GM21381 (cell line): ENCODE data around the gene MYO1E.
"Not testable (repeated sequence)": the region's sequence is repeated elsewhere in the genome, so short reads cannot be mapped to it uniquely, and the experiment has no call there.

Experiments used
- ATAC-seq: cut with Tn5 transposase; IDR thresholded peaks from one replicate; pipeline ENCODE4 v1.9.1; 2021; ENCODE audit warnings: mild to moderate bottlenecking, moderate library complexity; ENCODE audit not compliant: unreplicated experiment

MYO1E gene

DNA sequence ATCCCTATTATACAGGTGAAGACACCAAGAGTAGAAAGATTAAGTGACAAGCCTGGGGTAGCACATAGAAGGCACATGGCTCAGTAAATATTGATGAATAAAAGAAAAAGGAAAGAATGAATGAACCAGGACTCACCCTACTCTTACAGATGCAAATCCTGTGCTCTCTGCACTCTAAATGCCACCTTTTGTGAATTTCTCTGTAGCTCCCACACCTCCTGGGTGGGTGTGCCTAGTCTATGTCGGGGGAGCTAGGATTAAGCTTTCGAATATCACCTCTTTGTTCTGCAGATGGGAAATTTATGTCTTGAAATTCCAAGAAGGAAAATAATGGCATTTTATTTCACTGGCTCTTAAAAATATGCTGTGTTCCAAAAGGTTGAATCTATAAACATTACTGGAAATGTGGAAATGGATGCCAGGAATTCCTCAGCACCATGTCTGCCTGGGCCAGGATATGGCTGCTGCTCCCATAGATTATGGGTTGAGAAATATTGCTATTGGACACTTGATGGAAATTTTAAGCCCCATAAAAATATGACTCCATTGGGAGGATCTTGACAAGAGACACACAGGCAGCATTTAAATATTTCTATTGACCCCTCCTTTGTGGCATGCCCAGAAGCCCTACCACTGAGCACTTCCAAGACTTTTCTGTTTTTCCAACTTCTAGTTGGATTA lies 224.4 kb downstream of the MYO1E start:
- no peak for ATAC-seq

DNA sequence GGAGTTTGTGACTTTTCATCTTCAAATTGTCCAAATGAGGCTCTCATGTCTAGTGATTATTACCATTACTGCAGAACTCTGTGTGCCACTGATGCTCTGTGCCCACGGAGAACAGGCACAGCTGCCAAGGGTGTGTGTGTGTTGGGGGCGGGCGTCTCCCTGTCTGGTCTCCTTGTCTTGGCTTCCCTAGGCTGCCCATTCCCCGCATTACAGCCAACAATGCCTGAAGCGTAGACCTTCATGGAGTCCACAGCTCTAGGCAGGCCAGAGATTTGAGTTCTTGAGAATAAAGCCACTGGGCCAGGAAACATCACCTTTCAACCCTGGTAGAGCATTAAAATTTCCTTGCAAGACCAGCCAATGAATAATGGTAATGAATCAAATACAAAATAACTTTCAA lies 225.0 kb downstream of the MYO1E start:
- ATAC-seq = no peak

DNA sequence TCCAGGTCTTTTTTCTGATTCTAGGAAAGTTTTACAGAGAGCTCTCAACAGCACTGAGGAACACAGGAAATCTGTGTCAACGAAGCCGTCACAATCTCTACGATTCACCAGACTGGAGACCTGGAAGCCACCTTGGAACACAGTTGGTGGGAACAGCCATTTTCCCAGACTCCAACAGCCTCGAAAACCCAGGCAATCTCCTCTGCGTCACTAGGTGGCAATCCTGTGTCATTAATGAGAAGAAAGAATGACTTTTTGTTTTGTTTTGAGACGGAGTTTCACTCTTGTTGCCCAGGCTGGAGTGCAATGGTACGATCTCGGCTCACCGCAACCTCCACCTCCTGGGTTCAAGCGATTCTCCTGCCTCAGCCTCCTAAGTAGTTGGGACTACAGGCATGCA lies 228.1 kb downstream of the MYO1E start:
- ATAC-seq = not testable (repeated sequence)

DNA sequence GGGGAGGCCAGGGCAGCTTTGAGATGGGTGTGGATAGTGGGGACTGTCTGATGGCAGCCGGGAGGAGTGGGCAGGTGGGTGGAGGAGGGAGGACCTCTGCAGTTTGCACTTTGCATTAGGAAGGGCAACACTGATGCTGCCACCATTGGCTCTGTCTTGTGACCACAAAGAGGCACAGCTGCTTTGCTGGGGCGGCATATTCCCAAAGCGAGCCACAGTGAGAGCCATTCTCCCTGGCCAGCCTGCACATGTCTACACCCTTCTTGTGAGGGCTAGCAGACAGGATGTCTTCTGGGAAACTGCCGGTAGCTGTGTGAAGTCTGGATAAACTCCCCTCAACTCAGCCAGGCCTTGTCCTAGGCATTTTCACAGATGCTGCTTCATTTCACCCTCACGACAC lies 229.4 kb downstream of the MYO1E start:
- no peak for ATAC-seq

DNA sequence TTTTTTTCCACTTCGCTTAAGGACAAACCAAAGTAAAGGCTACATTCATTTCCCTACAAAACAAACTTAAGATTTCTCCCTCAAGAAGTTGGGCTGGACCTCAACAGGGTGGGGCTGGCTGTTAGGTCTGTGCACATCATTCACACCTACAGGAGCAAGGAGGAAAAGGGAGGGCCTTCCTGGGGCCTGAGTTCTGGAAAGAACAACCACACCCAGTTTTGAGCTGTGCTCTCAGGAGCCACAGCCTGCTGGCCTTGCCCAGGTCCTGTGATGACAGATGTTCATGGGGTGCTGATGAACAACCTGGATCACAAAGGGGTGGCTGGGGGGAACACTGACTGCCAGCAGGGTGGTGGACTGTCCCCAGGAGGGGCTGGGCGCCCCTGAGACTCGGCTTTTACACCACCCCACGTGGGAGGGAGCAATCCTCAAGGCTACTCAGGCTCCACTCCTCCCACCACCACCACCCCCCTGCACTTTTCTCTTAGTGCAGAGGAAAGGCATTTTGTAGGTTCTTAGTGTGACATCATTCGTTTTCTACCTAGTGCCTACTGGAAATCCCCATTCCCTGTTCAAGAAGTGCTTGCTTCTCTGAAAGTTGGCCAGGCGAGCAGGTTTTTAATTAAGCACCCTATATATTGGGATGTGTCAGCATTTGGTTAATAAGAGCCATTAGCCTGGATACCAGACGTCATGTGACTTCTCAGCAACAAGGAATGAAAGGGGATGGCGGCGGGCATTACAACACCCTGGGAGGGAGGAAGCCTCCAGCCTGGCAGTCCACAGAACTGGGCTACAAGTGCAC lies 232.0 kb downstream of the MYO1E start:
- ATAC-seq = no peak

DNA sequence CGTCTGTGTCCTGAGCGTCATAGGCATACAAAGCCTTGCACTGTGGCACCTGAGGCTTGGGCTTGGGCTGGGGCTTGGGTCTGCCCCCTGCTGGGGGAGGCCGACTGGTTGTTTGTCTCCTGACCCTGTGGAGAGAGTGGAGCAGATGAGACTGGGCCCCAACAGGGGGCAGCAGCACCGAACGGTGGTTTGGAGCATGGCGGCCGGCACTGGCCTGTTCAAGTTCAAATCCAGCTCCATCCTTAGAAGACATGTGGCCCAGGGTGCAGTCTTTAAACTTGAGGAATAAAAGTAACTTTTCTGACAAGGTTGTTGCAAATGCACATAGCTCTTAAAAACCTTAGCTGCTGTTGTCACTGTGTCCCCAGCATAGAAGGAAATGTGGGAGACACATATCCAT lies 234.4 kb downstream of the MYO1E start:
- peak; percentile 53 for ATAC-seq

DNA sequence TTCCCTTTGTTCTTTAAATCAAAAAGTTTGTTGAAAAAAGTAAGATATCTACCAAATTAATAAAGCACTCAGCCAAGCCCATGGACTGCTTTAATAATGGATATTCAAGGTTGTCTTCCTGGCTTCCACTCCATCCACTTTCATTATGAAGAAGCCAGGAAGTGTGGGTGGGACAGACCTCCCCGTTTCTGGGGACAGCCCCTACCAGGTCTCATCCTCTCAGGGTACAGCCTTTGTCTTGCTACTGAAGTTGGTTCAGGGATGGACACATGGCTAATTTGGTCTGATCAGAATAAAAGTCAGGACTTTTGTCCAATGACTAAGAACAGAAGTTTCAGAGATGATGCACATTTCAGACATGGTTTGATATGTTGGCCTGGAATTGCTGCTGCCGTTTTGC lies 235.1 kb downstream of the MYO1E start:
- ATAC-seq = no peak

DNA sequence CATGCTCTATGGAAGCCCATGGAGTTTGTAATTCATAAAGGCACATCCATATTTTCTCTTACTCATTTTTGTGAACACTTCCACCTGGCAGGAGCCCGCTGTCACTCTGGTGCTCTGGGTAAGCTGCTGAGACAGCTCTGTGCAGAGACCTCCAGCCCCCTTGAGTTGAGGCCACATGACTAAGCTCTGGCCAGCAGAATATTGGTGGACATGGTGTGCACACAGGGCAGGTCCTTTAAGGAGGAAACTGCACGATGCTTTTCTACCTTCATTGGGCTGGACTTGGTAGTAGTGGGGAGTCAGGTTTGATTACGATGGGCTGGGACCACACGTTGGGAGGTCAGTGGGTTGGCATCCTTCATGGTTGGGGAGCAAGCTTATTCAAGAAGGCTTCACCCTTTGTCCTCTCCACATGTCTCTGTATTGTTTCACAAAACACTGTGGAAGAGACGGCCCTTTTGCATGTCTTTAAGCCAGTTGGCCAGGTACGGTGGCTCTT lies 238.7 kb downstream of the MYO1E start:
- no peak for ATAC-seq

DNA sequence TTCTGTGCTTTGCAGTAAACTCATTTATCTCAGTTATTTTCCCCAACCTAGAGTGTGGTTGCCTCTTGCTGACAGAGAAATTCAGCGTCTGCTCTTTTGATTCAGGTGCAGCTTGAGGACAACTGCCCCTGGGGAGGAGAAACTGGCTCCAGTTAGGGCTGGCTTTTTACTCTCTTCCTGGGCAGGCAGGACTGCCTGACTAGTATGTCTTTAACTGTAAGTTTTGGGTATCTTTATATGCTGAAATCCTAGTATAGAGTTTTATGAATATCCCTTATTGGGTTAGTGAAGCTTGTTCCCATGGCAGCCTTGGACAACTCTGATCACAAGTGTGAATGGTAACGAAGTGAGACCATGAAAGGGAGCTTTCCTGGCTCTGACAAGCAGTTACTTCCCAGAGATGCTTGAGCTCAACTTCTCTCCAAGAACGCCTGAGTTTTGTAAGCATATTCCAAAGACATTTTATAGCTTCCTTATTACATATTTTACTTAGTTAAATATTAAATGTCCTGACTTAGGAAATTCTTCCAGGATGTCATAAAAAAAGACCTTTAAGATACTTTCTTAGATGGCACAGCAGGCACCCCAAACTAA lies 240.6 kb downstream of the MYO1E start:
- no peak for ATAC-seq

DNA sequence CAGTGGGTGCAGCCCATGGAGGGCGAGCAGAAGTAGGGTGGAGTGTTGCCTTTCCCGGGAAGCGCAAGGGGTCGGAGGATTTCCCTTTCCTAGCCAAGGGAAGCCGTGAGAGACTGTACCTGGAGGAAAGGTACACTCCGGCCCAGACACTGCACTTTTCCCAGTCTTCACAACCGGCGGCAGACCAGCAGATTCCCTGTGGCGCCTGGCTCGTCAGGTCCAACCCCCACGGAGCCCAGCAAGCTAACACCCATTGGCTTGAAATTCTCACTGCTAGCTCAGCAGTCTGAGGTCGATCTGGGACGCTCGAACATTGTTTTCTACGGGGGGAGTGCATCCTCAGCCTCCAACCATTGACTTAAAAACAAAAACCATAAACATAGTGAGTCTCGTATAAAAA lies 241.2 kb downstream of the MYO1E start:
- no peak for ATAC-seq

DNA sequence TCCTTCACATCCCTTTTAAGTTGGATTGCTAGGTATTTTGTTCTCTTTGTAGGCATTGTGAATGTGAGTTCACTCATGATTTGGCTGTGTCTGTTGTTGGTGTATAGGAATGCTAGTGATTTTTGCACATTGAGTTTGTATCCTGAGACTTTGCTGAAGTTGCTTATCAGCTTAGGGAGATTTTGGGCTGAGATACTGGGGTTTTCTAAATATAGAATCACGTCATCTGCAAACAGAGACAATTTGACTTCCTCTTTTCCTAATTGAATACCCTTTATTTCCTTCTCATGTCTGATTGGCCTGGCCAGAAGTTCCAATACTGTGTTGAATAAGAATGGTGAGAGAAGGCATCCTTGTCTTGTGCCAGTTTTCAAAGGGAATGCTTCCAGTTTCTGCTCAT lies 245.4 kb downstream of the MYO1E start:
- ATAC-seq = not testable (repeated sequence)

DNA sequence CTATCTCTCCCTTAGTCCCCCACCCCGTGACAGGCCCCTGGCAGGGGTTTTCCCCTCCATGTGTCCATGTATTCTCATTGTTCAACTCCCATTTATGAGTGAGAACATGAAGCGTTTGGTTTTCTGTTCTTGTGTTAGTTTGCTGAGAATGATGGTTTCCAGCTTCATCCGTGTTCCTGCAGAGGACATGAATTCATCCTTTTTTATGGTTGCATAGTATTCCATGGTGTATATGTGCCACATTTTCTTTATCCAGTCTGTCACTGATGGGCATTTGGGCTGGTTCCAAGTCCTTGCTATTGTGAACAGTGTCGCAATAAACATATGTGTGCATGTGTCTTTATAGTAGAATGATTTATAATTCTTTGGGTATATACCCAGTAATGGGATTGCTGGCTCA lies 247.0 kb downstream of the MYO1E start:
- not testable (repeated sequence) for ATAC-seq

DNA sequence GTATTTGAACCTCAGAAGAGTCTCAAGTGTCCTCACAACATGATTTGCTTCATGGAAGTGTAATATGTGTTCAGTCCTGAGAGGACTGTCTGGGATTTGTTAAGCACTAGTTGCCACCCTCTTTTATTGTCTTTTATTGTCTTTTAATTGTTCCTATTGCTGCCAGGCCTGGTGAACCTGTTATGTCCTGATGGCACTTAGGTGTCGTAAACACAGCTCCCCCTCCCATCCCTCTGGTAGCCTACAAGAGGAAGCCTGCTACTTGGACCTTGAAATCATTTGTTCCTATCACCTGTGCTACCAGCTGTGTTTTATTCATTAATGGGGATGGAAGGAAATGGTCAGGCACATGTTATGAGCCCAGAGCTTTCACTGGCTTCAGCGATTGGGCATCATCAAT lies 248.4 kb downstream of the MYO1E start:
- ATAC-seq = no peak

DNA sequence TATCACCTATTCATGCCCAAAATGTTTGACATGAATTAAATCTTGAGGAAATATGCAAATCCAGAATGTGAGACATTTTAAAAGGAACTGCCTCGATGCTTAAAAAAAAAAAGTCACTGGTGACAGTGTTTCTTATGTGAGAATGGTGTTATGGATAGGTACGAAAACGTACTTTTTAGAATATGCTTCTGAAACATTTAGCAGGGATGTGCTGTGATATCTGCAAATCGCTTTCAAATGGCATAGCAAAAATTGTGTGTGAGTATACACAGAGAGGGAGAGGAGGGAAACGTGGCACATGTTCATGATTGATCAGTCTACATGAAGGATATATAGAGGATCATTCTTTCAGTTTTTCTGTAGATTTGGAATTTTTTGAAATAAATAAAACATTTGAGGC lies 251.7 kb downstream of the MYO1E start:
- no peak for ATAC-seq

DNA sequence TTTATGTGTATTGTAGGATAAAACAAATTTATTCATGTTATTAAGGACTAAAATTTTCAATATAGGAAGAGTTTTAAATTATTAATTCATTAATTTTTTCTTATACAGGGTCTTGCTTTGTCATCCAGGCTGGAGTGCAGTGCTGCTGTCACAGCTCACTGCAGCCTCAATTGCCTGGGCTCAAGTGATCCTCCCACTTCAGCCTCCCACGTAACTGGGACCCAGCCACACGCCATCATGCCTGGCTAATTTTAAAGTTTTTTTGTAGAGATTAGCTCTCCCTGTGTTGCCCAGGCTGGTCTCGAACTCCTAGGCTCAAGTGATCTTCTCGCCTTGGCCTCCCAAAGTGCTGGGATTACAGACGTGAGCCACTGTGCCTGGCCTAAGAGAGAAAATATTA lies 253.0 kb downstream of the MYO1E start:
- no peak for ATAC-seq

DNA sequence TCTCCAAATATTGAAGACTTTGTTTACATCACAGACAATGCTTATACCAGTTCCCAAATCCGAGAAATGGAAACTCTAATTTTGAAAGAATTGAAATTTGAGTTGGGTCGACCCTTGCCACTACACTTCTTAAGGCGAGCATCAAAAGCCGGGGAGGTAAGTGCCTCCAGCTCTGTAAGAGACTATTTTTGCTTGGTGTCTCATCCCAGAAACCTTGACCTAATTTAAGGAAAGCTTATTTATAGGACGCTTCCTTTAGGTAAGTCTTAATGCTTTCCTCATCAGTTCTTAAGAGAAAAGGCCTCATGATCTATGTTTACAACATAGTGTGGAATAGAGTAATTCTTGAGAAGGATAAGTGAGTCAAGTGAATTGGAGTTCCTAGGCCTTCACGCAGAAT lies 255.9 kb downstream of the MYO1E start:
- no peak for ATAC-seq

DNA sequence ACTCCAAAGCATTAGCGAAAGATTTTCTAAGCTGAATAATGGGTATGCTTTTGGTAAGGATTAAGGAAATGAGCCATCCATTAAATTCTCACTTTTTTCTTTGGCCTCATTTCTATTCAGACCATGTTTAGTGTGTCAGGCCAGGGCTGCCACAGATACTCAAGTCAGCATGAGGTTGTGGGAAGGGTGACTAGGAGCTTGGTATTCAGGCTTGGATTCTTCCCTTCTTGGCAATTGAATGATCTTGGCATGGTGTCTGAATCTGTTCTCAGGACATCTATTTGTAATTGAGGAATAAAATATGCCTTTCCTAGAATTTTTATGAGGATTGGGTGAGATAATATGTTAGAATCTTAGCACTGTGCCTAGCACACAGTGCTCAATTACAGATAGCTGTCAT lies 256.5 kb downstream of the MYO1E start:
- ATAC-seq = no peak

DNA sequence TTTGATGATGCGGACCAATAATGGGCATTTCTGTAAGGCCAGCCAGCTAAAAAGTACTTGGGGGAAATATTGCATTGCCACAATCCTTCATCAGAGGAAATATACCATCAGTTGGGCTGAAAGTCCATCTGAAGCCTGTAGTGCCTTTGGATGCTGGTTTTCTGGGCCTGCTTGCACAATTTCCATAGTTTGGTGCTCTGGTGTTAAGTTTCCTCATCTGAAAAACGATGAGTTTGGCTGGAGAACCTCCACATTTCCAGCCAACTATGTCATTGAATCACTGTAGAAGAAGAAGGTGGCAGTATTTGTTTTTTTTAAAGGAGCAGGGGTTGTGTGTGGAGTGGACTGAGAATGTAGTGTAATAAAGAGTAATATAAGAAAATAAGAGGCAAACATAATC lies 257.6 kb downstream of the MYO1E start:
- no peak for ATAC-seq

DNA sequence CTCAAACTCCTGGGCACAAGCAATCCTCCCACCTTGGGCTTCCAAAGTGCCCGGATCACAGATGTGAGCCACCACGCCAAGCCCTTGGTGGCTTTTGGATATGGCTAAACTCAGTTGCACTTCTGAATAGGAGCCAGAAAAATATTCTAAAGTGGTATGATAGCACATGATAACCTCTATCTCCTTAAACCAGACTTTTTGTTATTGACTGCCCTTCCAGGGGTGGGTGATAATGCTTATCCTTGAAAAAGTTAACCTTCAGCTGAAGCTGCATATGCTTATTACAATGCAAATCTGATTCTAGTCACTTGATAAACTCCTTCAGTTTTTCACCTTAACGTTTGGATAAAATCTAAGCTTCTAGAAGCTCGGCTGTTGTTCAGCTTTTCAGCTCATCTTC lies 261.4 kb downstream of the MYO1E start:
- no peak for ATAC-seq

DNA sequence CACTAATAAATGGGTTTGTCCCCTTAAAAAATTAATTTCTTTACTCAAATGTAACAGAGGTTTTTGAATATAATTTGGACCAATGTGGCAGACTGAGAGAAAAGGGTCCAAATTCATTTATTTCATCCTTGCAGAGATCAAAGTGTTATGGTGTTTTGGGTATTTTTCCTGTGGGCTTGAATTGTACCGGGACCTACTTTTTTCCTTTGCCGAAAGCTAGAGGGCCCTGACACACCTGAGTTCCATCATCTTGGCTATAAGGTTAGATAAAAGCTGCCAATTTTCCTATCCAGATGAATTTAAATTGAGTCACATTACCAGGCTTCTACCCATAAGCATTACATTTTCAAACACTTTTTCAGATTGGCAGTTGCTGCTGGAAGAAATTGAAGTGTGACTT lies 266.8 kb downstream of the MYO1E start:
- ATAC-seq = no peak

DNA sequence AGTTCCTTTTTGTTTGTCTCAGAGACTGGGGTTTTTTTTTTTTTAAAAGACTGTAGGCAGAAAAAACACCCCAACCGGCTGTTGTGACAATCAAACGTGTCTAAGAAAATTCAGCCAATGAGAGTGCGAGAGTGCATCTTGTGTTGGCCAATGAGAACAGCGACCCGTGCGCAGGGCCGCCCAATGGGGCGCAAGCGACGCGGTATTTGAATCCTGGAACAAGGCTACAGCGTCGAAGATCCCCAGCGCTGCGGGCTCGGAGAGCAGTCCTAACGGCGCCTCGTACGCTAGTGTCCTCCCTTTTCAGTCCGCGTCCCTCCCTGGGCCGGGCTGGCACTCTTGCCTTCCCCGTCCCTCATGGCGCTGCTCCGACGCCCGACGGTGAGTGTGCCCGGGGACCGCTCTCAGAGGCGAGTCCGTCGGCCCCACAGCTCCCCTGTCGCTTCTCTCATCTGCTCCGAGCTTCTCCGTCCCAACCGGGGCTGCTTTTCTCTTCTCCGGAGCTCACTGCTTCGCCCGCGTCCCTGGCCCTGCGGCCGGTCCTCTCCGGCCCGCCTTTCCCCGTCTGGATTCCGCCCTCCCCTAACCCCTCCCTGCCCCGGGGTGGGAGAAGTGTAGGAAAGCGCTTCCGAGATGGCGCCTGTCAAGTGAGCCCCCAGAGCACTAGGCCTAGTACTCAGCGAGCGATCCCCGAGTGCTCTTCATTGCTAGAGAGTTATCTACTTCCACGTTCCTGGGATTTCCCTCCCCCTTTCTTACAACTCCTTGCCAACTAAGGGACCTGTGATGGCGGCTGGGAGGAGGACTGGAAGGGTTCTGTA lies 267.5 kb downstream of the MYO1E start, which contains the start of gene CCNB2:
Gene CCNB2, plus strand, starts transcription at position 235 of the 821 bp plus-strand sequence. Its CDS starts 123 bp downstream, at position 358.
- ATAC-seq = peak; percentile 99
